Measurements from ENCODE around the gene GUCY2C.

DNA sequence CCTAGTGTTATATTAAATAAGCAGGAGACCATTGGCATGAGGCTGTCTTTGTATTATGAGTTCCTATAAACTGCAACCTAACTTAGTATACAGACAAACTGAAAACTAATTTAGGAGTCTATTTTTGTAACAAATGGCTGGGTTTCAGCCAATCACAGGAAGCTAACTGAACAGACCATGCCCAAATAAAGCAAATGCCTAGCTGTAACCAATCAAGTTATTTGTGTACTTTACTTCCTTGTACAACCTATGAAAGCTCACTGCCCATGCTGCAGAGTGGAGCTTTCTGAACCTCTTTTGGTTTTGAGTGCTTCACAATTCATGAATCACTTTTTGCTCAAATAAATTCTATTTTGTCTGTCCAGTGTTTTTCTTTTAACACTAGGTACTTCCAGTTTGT, 41.6 kb downstream of the GUCY2C start:
- TF ChIP-seq, protein P1, sequence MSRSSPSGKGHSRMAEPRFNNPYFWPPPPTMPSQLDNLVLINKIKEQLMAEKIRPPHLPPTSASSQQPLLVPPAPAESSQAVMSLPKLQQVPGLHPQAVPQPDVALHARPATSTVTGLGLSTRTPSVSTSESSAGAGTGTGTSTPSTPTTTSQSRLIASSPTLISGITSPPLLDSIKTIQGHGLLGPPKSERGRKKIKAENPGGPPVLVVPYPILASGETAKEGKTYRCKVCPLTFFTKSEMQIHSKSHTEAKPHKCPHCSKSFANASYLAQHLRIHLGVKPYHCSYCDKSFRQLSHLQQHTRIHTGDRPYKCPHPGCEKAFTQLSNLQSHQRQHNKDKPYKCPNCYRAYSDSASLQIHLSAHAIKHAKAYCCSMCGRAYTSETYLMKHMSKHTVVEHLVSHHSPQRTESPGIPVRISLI (tag by site-specific recombination; IDR thresholded peaks at IDR 0.05) = no peak
- no peak for TF ChIP-seq ZNF558 (tag by site-specific recombination; IDR thresholded peaks at IDR 0.05)
- TF ChIP-seq, protein P2, sequence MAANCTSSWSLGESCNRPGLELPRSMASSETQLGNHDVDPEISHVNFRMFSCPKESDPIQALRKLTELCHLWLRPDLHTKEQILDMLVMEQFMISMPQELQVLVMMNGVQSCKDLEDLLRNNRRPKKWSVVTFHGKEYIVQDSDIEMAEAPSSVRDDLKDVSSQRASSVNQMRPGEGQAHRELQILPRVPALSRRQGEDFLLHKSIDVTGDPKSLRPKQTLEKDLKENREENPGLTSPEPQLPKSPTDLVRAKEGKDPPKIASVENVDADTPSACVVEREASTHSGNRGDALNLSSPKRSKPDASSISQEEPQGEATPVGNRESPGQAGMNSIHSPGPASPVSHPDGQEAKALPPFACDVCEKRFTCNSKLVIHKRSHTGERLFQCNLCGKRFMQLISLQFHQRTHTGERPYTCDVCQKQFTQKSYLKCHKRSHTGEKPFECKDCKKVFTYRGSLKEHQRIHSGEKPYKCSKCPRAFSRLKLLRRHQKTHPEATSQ (tag by site-specific recombination; IDR thresholded peaks at IDR 0.05) = no peak
- TF ChIP-seq, protein P3, sequence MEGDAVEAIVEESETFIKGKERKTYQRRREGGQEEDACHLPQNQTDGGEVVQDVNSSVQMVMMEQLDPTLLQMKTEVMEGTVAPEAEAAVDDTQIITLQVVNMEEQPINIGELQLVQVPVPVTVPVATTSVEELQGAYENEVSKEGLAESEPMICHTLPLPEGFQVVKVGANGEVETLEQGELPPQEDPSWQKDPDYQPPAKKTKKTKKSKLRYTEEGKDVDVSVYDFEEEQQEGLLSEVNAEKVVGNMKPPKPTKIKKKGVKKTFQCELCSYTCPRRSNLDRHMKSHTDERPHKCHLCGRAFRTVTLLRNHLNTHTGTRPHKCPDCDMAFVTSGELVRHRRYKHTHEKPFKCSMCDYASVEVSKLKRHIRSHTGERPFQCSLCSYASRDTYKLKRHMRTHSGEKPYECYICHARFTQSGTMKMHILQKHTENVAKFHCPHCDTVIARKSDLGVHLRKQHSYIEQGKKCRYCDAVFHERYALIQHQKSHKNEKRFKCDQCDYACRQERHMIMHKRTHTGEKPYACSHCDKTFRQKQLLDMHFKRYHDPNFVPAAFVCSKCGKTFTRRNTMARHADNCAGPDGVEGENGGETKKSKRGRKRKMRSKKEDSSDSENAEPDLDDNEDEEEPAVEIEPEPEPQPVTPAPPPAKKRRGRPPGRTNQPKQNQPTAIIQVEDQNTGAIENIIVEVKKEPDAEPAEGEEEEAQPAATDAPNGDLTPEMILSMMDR (tag by site-specific recombination; IDR thresholded peaks at IDR 0.05) = no peak
- TF ChIP-seq TCF7L2 (IDR thresholded peaks at IDR 0.05; ENCODE audit: borderline replicate concordance, low read depth, low read length) = no peak
- no peak for TF ChIP-seq ZNF416 (tag by site-specific recombination; IDR thresholded peaks at IDR 0.05)
- TF ChIP-seq ZNF621 (tag by site-specific recombination; IDR thresholded peaks at IDR 0.05) = no peak
- TF ChIP-seq KLF8 (tag by site-specific recombination; IDR thresholded peaks at IDR 0.05) = no peak
- TF ChIP-seq ZNF747 (tag by site-specific recombination; IDR thresholded peaks at IDR 0.05) = no peak
- TF ChIP-seq MZF1 (tag by site-specific recombination; IDR thresholded peaks at IDR 0.05; ENCODE audit: borderline replicate concordance) = no peak
- TF ChIP-seq ZFP41 (tag by site-specific recombination; IDR thresholded peaks at IDR 0.05; ENCODE audit: borderline replicate concordance) = no peak
- no peak for TF ChIP-seq ZNF133 (tag by site-specific recombination; IDR thresholded peaks at IDR 0.05)
- TF ChIP-seq ZNF830 (tag by site-specific recombination; IDR thresholded peaks at IDR 0.05; ENCODE audit: low read depth) = no peak
- no peak for TF ChIP-seq ZNF48 (tag by site-specific recombination; IDR thresholded peaks at IDR 0.05)
